WTC11 (cell line): Measurements from ENCODE around the gene ZFR2. TPM values are rescaled to one million over a fixed set of nuclear protein-coding genes. Genes with fewer than 3 reads are reported as not detected.

ENCODE experiments used
- CBFB ChIP-seq: sonication (generic); formaldehyde crosslinking; IDR thresholded peaks from 2 replicates; pipeline ENCODE4 v1.8.1; 2022; ENCODE audit warnings: mild to moderate bottlenecking, low read depth, missing genetic modification reagents
- FOXJ3 ChIP-seq: sonication (generic); formaldehyde crosslinking; IDR thresholded peaks from 2 replicates; pipeline ENCODE4 v1.9.0; 2021; ENCODE audit warnings: missing genetic modification reagents, mild to moderate bottlenecking, borderline replicate concordance
- HMGA2 ChIP-seq: fragments of 250-450 bp; sonication (Bioruptor Pico); IDR thresholded peaks from 2 replicates; pipeline ENCODE4 v1.4.0; 2021; ENCODE audit warnings: mild to moderate bottlenecking, moderate library complexity
- NFE2L1 ChIP-seq: sonication (generic); formaldehyde crosslinking; IDR thresholded peaks from 2 replicates; pipeline ENCODE4 v1.8.1; 2023; ENCODE audit warnings: missing genetic modification reagents
- NR2C2 ChIP-seq: sonication (generic); formaldehyde crosslinking; IDR thresholded peaks from 2 replicates; pipeline ENCODE4 v1.8.0; 2022; ENCODE audit warnings: mild to moderate bottlenecking, missing genetic modification reagents
- NR3C1 ChIP-seq: sonication (generic); formaldehyde crosslinking; conservative IDR thresholded peaks from 2 replicates; pipeline ENCODE4 v1.8.1; 2023; ENCODE audit warnings: low read depth, mild to moderate bottlenecking, missing genetic modification reagents
- SMAD3 ChIP-seq: sonication (generic); formaldehyde crosslinking; IDR thresholded peaks from 2 replicates; pipeline ENCODE4 v1.8.0; 2022; ENCODE audit warnings: missing genetic modification reagents, mild to moderate bottlenecking, borderline replicate concordance
- SMAD4 ChIP-seq: sonication (generic); formaldehyde crosslinking; IDR thresholded peaks from 2 replicates; pipeline ENCODE4 v1.8.0; 2022; ENCODE audit warnings: mild to moderate bottlenecking, missing genetic modification reagents
- SP1 ChIP-seq: sonication (generic); formaldehyde crosslinking; conservative IDR thresholded peaks from 2 replicates; pipeline ENCODE4 v1.8.1; 2022; ENCODE audit warnings: missing genetic modification reagents
- TCF7 ChIP-seq: sonication (generic); formaldehyde crosslinking; IDR thresholded peaks from 2 replicates; pipeline ENCODE4 v1.8.0; 2022; ENCODE audit warnings: mild to moderate bottlenecking, low read depth, missing genetic modification reagents, moderate library complexity
- ZNF263 ChIP-seq: sonication (generic); formaldehyde crosslinking; IDR thresholded peaks from 2 replicates; pipeline ENCODE4 v1.8.1; 2022; ENCODE audit warnings: low read depth, mild to moderate bottlenecking, moderate library complexity, missing genetic modification reagents
- ZNF416 ChIP-seq: fragments of 250-450 bp; sonication (Bioruptor Pico); IDR thresholded peaks from 2 replicates; pipeline ENCODE4 v1.9.0; 2021; ENCODE audit warnings: mild to moderate bottlenecking, inconsistent platforms
- ZNF671 ChIP-seq: fragments of 250-450 bp; sonication (Bioruptor Pico); IDR thresholded peaks from 2 replicates; pipeline ENCODE4 v1.8.0; 2021; ENCODE audit warnings: mild to moderate bottlenecking
- total RNA-seq: library from RNA; stranded (reverse); gene quantifications from 3 replicates; pipeline ENCODE4 v1.2.3, GENCODE V29; 2021
- TF ChIP-seq, protein P1 (sequence below): sonication (generic); formaldehyde crosslinking; IDR thresholded peaks from 2 replicates; pipeline ENCODE4 v1.8.1; 2022; ENCODE audit warnings: missing genetic modification reagents, borderline replicate concordance
- TF ChIP-seq, protein P2 (sequence below): sonication (generic); formaldehyde crosslinking; IDR thresholded peaks from 2 replicates; pipeline ENCODE4 v1.8.0; 2022; ENCODE audit warnings: mild to moderate bottlenecking, missing genetic modification reagents
- TF ChIP-seq, protein P3 (sequence below): sonication (generic); formaldehyde crosslinking; IDR thresholded peaks from 2 replicates; pipeline ENCODE4 v1.8.0; 2023; ENCODE audit warnings: missing genetic modification reagents, mild to moderate bottlenecking, borderline replicate concordance
- TF ChIP-seq, protein P4 (sequence below): fragments of 250-450 bp; sonication (Bioruptor Pico); IDR thresholded peaks from 2 replicates; pipeline ENCODE4 v1.9.0; 2021; ENCODE audit warnings: mild to moderate bottlenecking, borderline replicate concordance
- TF ChIP-seq, protein P5 (sequence below): fragments of 250-450 bp; sonication (Bioruptor Pico); IDR thresholded peaks from 2 replicates; pipeline ENCODE4 v1.8.0; 2021; ENCODE audit warnings: mild to moderate bottlenecking
- TF ChIP-seq, protein P6 (sequence below): sonication (generic); formaldehyde crosslinking; IDR thresholded peaks from 2 replicates; pipeline ENCODE4 v1.8.0; 2023; ENCODE audit warnings: mild to moderate bottlenecking, missing genetic modification reagents
- TF ChIP-seq, protein P7 (sequence below): fragments of 250-450 bp; sonication (Bioruptor Pico); IDR thresholded peaks from 2 replicates; pipeline ENCODE4 v2.1.2; 2022; ENCODE audit warnings: mild to moderate bottlenecking, moderate library complexity
- TF ChIP-seq, protein P8 (sequence below): sonication (generic); formaldehyde crosslinking; IDR thresholded peaks from 2 replicates; pipeline ENCODE4 v1.8.1; 2022; ENCODE audit warnings: low read depth, mild to moderate bottlenecking, moderate library complexity, missing genetic modification reagents, borderline replicate concordance

The ZFR2 gene
- total RNA-seq, 1 experiment from 2014 or later: 17.5 TPM

DNA sequence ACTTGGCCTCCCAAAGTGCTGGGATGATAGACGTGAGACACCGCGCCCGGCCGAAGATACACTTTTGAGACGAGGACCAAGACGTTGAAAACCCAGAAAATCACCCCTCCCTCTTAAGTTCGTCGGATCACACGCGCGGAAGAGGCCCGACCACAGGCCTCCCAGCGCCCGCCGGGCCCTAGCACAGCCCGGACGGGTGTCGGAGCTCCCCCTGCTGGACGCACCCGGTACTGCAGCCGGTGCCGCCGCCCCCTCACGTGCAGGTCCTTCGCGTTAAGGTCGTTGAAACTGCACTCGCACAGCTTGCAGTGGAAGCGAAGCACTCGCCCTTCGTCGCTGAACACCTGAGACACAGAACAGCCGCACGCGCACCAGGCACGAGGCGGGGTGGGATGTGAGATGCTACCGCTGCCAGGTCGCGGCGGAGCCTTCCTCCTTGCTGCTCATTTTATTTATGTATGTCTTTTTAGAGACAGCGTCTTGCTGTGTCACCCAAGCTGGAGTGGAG, 46.9 kb downstream of the ZFR2 start (continued):
- TF ChIP-seq, protein P1, sequence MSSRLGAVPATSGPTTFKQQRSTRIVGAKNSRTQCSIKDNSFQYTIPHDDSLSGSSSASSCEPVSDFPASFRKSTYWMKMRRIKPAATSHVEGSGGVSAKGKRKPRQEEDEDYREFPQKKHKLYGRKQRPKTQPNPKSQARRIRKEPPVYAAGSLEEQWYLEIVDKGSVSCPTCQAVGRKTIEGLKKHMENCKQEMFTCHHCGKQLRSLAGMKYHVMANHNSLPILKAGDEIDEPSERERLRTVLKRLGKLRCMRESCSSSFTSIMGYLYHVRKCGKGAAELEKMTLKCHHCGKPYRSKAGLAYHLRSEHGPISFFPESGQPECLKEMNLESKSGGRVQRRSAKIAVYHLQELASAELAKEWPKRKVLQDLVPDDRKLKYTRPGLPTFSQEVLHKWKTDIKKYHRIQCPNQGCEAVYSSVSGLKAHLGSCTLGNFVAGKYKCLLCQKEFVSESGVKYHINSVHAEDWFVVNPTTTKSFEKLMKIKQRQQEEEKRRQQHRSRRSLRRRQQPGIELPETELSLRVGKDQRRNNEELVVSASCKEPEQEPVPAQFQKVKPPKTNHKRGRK (CRISPR knock-in tag): no peak
- TF ChIP-seq SP1 (CRISPR knock-in tag): no peak
- TF ChIP-seq, protein P2, sequence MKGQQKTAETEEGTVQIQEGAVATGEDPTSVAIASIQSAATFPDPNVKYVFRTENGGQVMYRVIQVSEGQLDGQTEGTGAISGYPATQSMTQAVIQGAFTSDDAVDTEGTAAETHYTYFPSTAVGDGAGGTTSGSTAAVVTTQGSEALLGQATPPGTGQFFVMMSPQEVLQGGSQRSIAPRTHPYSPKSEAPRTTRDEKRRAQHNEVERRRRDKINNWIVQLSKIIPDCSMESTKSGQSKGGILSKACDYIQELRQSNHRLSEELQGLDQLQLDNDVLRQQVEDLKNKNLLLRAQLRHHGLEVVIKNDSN (CRISPR knock-in tag): peak; percentile 71; the same call in 1 of the 2 replicates
- no peak for TF ChIP-seq ZNF263 (CRISPR knock-in tag)
- TF ChIP-seq SMAD3: no peak
- TF ChIP-seq, protein P3, sequence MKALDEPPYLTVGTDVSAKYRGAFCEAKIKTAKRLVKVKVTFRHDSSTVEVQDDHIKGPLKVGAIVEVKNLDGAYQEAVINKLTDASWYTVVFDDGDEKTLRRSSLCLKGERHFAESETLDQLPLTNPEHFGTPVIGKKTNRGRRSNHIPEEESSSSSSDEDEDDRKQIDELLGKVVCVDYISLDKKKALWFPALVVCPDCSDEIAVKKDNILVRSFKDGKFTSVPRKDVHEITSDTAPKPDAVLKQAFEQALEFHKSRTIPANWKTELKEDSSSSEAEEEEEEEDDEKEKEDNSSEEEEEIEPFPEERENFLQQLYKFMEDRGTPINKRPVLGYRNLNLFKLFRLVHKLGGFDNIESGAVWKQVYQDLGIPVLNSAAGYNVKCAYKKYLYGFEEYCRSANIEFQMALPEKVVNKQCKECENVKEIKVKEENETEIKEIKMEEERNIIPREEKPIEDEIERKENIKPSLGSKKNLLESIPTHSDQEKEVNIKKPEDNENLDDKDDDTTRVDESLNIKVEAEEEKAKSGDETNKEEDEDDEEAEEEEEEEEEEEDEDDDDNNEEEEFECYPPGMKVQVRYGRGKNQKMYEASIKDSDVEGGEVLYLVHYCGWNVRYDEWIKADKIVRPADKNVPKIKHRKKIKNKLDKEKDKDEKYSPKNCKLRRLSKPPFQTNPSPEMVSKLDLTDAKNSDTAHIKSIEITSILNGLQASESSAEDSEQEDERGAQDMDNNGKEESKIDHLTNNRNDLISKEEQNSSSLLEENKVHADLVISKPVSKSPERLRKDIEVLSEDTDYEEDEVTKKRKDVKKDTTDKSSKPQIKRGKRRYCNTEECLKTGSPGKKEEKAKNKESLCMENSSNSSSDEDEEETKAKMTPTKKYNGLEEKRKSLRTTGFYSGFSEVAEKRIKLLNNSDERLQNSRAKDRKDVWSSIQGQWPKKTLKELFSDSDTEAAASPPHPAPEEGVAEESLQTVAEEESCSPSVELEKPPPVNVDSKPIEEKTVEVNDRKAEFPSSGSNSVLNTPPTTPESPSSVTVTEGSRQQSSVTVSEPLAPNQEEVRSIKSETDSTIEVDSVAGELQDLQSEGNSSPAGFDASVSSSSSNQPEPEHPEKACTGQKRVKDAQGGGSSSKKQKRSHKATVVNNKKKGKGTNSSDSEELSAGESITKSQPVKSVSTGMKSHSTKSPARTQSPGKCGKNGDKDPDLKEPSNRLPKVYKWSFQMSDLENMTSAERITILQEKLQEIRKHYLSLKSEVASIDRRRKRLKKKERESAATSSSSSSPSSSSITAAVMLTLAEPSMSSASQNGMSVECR (CRISPR knock-in tag): 0 out of 2 replicates have a peak, but pooled peaks have one; percentile 22
- TF ChIP-seq FOXJ3: no peak
- no peak for TF ChIP-seq NR2C2 (CRISPR knock-in tag)
- no peak; the same call in 1 of the 2 replicates for TF ChIP-seq TCF7 (CRISPR knock-in tag)
- TF ChIP-seq, protein P4, sequence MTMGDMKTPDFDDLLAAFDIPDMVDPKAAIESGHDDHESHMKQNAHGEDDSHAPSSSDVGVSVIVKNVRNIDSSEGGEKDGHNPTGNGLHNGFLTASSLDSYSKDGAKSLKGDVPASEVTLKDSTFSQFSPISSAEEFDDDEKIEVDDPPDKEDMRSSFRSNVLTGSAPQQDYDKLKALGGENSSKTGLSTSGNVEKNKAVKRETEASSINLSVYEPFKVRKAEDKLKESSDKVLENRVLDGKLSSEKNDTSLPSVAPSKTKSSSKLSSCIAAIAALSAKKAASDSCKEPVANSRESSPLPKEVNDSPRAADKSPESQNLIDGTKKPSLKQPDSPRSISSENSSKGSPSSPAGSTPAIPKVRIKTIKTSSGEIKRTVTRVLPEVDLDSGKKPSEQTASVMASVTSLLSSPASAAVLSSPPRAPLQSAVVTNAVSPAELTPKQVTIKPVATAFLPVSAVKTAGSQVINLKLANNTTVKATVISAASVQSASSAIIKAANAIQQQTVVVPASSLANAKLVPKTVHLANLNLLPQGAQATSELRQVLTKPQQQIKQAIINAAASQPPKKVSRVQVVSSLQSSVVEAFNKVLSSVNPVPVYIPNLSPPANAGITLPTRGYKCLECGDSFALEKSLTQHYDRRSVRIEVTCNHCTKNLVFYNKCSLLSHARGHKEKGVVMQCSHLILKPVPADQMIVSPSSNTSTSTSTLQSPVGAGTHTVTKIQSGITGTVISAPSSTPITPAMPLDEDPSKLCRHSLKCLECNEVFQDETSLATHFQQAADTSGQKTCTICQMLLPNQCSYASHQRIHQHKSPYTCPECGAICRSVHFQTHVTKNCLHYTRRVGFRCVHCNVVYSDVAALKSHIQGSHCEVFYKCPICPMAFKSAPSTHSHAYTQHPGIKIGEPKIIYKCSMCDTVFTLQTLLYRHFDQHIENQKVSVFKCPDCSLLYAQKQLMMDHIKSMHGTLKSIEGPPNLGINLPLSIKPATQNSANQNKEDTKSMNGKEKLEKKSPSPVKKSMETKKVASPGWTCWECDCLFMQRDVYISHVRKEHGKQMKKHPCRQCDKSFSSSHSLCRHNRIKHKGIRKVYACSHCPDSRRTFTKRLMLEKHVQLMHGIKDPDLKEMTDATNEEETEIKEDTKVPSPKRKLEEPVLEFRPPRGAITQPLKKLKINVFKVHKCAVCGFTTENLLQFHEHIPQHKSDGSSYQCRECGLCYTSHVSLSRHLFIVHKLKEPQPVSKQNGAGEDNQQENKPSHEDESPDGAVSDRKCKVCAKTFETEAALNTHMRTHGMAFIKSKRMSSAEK: no peak
- TF ChIP-seq SMAD4 (CRISPR knock-in tag): no peak
- TF ChIP-seq ZNF416 (CRISPR knock-in tag): no peak
- no peak for TF ChIP-seq CBFB
- TF ChIP-seq, protein P5, sequence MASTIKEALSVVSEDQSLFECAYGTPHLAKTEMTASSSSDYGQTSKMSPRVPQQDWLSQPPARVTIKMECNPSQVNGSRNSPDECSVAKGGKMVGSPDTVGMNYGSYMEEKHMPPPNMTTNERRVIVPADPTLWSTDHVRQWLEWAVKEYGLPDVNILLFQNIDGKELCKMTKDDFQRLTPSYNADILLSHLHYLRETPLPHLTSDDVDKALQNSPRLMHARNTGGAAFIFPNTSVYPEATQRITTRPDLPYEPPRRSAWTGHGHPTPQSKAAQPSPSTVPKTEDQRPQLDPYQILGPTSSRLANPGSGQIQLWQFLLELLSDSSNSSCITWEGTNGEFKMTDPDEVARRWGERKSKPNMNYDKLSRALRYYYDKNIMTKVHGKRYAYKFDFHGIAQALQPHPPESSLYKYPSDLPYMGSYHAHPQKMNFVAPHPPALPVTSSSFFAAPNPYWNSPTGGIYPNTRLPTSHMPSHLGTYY (CRISPR knock-in tag): no peak
- no peak for TF ChIP-seq ZNF671
- TF ChIP-seq, protein P6, sequence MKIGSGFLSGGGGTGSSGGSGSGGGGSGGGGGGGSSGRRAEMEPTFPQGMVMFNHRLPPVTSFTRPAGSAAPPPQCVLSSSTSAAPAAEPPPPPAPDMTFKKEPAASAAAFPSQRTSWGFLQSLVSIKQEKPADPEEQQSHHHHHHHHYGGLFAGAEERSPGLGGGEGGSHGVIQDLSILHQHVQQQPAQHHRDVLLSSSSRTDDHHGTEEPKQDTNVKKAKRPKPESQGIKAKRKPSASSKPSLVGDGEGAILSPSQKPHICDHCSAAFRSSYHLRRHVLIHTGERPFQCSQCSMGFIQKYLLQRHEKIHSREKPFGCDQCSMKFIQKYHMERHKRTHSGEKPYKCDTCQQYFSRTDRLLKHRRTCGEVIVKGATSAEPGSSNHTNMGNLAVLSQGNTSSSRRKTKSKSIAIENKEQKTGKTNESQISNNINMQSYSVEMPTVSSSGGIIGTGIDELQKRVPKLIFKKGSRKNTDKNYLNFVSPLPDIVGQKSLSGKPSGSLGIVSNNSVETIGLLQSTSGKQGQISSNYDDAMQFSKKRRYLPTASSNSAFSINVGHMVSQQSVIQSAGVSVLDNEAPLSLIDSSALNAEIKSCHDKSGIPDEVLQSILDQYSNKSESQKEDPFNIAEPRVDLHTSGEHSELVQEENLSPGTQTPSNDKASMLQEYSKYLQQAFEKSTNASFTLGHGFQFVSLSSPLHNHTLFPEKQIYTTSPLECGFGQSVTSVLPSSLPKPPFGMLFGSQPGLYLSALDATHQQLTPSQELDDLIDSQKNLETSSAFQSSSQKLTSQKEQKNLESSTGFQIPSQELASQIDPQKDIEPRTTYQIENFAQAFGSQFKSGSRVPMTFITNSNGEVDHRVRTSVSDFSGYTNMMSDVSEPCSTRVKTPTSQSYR (CRISPR knock-in tag): 0 out of 2 replicates have a peak, but pooled peaks have one; percentile 19
- TF ChIP-seq, protein P7, sequence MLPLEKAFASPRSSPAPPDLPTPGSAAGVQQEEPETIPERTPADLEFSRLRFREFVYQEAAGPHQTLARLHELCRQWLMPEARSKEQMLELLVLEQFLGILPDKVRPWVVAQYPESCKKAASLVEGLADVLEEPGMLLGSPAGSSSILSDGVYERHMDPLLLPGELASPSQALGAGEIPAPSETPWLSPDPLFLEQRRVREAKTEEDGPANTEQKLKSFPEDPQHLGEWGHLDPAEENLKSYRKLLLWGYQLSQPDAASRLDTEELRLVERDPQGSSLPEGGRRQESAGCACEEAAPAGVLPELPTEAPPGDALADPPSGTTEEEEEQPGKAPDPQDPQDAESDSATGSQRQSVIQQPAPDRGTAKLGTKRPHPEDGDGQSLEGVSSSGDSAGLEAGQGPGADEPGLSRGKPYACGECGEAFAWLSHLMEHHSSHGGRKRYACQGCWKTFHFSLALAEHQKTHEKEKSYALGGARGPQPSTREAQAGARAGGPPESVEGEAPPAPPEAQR (CRISPR knock-in tag): no peak
- no peak for TF ChIP-seq NR3C1 (CRISPR knock-in tag)
- TF ChIP-seq, protein P8, sequence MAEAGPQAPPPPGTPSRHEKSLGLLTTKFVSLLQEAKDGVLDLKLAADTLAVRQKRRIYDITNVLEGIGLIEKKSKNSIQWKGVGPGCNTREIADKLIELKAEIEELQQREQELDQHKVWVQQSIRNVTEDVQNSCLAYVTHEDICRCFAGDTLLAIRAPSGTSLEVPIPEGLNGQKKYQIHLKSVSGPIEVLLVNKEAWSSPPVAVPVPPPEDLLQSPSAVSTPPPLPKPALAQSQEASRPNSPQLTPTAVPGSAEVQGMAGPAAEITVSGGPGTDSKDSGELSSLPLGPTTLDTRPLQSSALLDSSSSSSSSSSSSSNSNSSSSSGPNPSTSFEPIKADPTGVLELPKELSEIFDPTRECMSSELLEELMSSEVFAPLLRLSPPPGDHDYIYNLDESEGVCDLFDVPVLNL: no peak
- TF ChIP-seq HMGA2: no peak
- no peak for TF ChIP-seq NFE2L1
